IMR-90 (cell line): ENCODE data around the gene ZNF175. TPM values are rescaled to one million over a fixed set of nuclear protein-coding genes. Genes with fewer than 3 reads are reported as not detected.

ENCODE experiments used
- ATAC-seq: fragments of 200-7000 bp; cut with Tn5 transposase; 2 replicates; pipeline ENCODE4 v1.9.1; 2020; ENCODE audit warnings: low read depth, mild to moderate bottlenecking, moderate library complexity
- BruUV-seq: library from RNA; stranded (reverse); fragments of 400-500 nt; replicated peaks from 2 replicates; lab custom pipeline; 2021; lab: Mats Ljungman, UMichigan
- CTCF ChIA-PET: fragments of 300-600 bp; formaldehyde crosslinking; extraction: SDS; loops from one replicate; lab custom pipeline; 2021; ENCODE audit warnings: antibody characterized with exemption; lab: Yijun Ruan, JAX
- POLR2A ChIA-PET: fragments of 300-600 bp; sonication (Branson Sonifier 250); formaldehyde crosslinking; loops from one replicate; lab custom pipeline; 2022; ENCODE audit warnings: antibody characterized with exemption; ENCODE audit not compliant: unreplicated experiment; lab: Charles Lee
- DNase-seq: peaks from one replicate; pipeline ENCODE4 v3.0.0; 2013
- H2AFZ ChIP-seq: replicated peaks from 2 replicates; pipeline ENCODE3; 2013; ENCODE audit warnings: low read length, mild to moderate bottlenecking; ENCODE audit not compliant: poor library complexity
- H2AK5ac ChIP-seq: 2 replicates; pipeline ENCODE4 v1.6.1; 2013; ENCODE audit warnings: low read depth, low read length, inconsistent platforms
- H2AK9ac ChIP-seq: replicated peaks from 2 replicates; pipeline ENCODE3; 2013; ENCODE audit warnings: mild to moderate bottlenecking, low read depth, low read length, moderate library complexity; ENCODE audit not compliant: poor library complexity
- H2BK120ac ChIP-seq: 2 replicates; pipeline ENCODE4 v1.6.1; 2013; ENCODE audit warnings: low read depth, low read length, inconsistent platforms
- H2BK15ac ChIP-seq: 3 replicates; pipeline ENCODE4 v1.6.1; 2013; ENCODE audit warnings: low read depth, low read length, inconsistent platforms
- H2BK20ac ChIP-seq: 2 replicates; pipeline ENCODE4 v1.6.1; 2013; ENCODE audit warnings: low read depth, mild to moderate bottlenecking, inconsistent platforms, low read length, moderate library complexity
- H2BK5ac ChIP-seq: 2 replicates; pipeline ENCODE4 v1.6.1; 2013; ENCODE audit warnings: mild to moderate bottlenecking, low read depth, low read length, inconsistent platforms; ENCODE audit not compliant: poor library complexity, severe bottlenecking
- H3K14ac ChIP-seq: replicated peaks from 2 replicates; pipeline ENCODE4 v1.6.1; 2013; ENCODE audit warnings: low read depth, low read length, inconsistent platforms
- H3K18ac ChIP-seq: 2 replicates; pipeline ENCODE4 v1.6.1; 2013; ENCODE audit warnings: low read depth, low read length, control low read depth
- H3K23ac ChIP-seq: 2 replicates; pipeline ENCODE4 v1.6.1; 2013; ENCODE audit warnings: low read depth, low read length, inconsistent platforms
- H3K27ac ChIP-seq: 2 replicates; pipeline ENCODE4 v1.5.1; 2013; ENCODE audit warnings: mild to moderate bottlenecking, control low read depth, low read length; ENCODE audit not compliant: insufficient read depth
- H3K27me3 ChIP-seq: 2 replicates; pipeline ENCODE4 v1.6.1; 2013; ENCODE audit warnings: low read length; ENCODE audit not compliant: control insufficient read depth, insufficient read depth
- H3K36me3 ChIP-seq: 2 replicates; pipeline ENCODE4 v1.6.1; 2013; ENCODE audit warnings: low read length, mixed read lengths; ENCODE audit not compliant: control insufficient read depth, insufficient read depth
- H3K4ac ChIP-seq: 2 replicates; pipeline ENCODE4 v1.6.1; 2013; ENCODE audit warnings: low read depth, low read length, inconsistent platforms
- H3K4me1 ChIP-seq: 2 replicates; pipeline ENCODE4 v1.6.1; 2013; ENCODE audit warnings: low read length, mixed read lengths; ENCODE audit not compliant: control insufficient read depth, insufficient read depth
- H3K4me2 ChIP-seq: 2 replicates; pipeline ENCODE4 v1.6.1; 2013; ENCODE audit warnings: low read depth, mild to moderate bottlenecking, control low read depth, low read length, moderate library complexity
- H3K4me3 ChIP-seq: 2 replicates; pipeline ENCODE4 v1.5.1; 2013; ENCODE audit warnings: low read depth, mild to moderate bottlenecking, control low read depth, low read length, moderate library complexity; ENCODE audit not compliant: insufficient read depth
- H3K56ac ChIP-seq: 2 replicates; pipeline ENCODE4 v1.6.1; 2013; ENCODE audit warnings: low read length, inconsistent platforms; ENCODE audit not compliant: insufficient read depth; ENCODE audit errors: extremely low read depth
- H3K79me1 ChIP-seq, 2 experiments: 2 replicates each; pipeline ENCODE4 v1.6.1; 2013; ENCODE audit warnings: low read length in 2 of 2, inconsistent platforms in 1 of 2, low read depth in 1 of 2
- H3K9ac ChIP-seq: 2 replicates; pipeline ENCODE4 v1.6.1; 2013; ENCODE audit warnings: low read depth, low read length, control low read depth
- H3K9me1 ChIP-seq: 2 replicates; pipeline ENCODE4 v1.6.1; 2013; ENCODE audit warnings: low read length, inconsistent platforms; ENCODE audit not compliant: insufficient read depth
- H3K9me3 ChIP-seq: 2 replicates; pipeline ENCODE4 v1.6.1; 2013; ENCODE audit warnings: low read length; ENCODE audit not compliant: control insufficient read depth, insufficient read depth
- H4K20me1 ChIP-seq: 2 replicates; pipeline ENCODE4 v1.6.1; 2013; ENCODE audit warnings: low read length, inconsistent platforms; ENCODE audit not compliant: insufficient read depth
- H4K5ac ChIP-seq: 2 replicates; pipeline ENCODE4 v1.6.1; 2013; ENCODE audit warnings: mild to moderate bottlenecking, low read depth, low read length, control low read depth
- H4K8ac ChIP-seq, 2 experiments: 2 replicates each; pipeline ENCODE4 v1.6.1; 2013; ENCODE audit warnings: low read depth in 2 of 2, low read length in 2 of 2, control low read depth in 1 of 2, inconsistent platforms in 1 of 2
- H4K91ac ChIP-seq: 2 replicates; pipeline ENCODE4 v1.6.1; 2013; ENCODE audit warnings: low read depth, low read length, inconsistent platforms; ENCODE audit not compliant: insufficient read depth
- BHLHE40 ChIP-seq: fragments of 150-350 bp; IDR thresholded peaks from 2 replicates; pipeline ENCODE4 v1.6.1; 2016; ENCODE audit warnings: mild to moderate bottlenecking, low read depth, low read length
- NFE2L2 ChIP-seq: fragments of 150-350 bp; IDR thresholded peaks from 2 replicates; pipeline ENCODE4 v1.6.1; 2016; ENCODE audit warnings: low read depth, mild to moderate bottlenecking, low read length
- RAD21 ChIP-seq: IDR thresholded peaks from 2 replicates; pipeline ENCODE4 v1.6.1; 2012; ENCODE audit warnings: low read length, improper control_type of control experiment
- RFX5 ChIP-seq: IDR thresholded peaks from 2 replicates; pipeline ENCODE4 v1.8.0; 2012; ENCODE audit warnings: low read depth, mild to moderate bottlenecking, low read length, moderate library complexity
- SMC3 ChIP-seq: fragments of 150-350 bp; IDR thresholded peaks from 2 replicates; pipeline ENCODE4 v1.6.1; 2016; ENCODE audit warnings: low read depth, mild to moderate bottlenecking, antibody characterized with exemption, low read length, moderate library complexity
- WGBS, 2 experiments: methylation state at CpG; one replicate each; pipeline versions ENCODE4 v1.1.5 to v1.1.7; 2013; ENCODE audit warnings: missing lambda C conversion rate in 2 of 2; ENCODE audit not compliant: insufficient read length in 1 of 2; ENCODE audit errors: extremely low coverage in 2 of 2; 5-methylcytosine and 5-hydroxymethylcytosine counted together
- dilution Hi-C: fragments of 300-500 bp; cut with HindIII; formaldehyde crosslinking; loops from one replicate; pipeline ENCODE4 v1.14.3; 2018; ENCODE audit warnings: low sequenced_read_pairs; ENCODE audit not compliant: unreplicated experiment
- in situ Hi-C: fragments of 300-500 bp; cut with MboI; formaldehyde crosslinking; loops from 3 replicates; pipeline ENCODE4 v1.14.3; 2019; ENCODE audit warnings: low sequenced_read_pairs, inconsistent platforms, mixed read lengths
- intact Hi-C: fragments of 100-400 bp; cut with micrococcal nuclease; formaldehyde crosslinking; loops from 2 replicates; pipeline ENCODE4 v1.10.0; 2022
- polyA plus RNA-seq, 3 experiments: library from polyadenylated mRNA; depleted of rRNA; stranded (reverse); fragments of >200 nt; gene quantifications; 2 replicates each; pipeline ENCODE4 v1.2.3, GENCODE V29; 2012; ENCODE audit warnings: low replicate concordance in 1 of 3
- total RNA-seq: library from RNA; depleted of rRNA; stranded (reverse); fragments of >200 nt; gene quantifications from 2 replicates; pipeline ENCODE4 v1.2.3, GENCODE V29; 2012

Gene ZNF175
- total and polyA plus RNA-seq, 2 of the 4 experiments (the other 2 are of a cell fraction), result 3.6 to 8.4 TPM

- BruUV-seq, result no TSS peak
- 54% methylated on average over 4 of the region's 20 CpGs; no CpG with 5 or more reads in 1 of the 2 experiments for WGBS, 2 experiments
- POLR2A ChIA-PET, result no interaction called here
Observed at GRCh38 chr19:51550848-51551672, 20.0 kb upstream of the ZNF175 start.

More at GRCh38 chr19:51550848-51551672, 20.0 kb upstream of the ZNF175 start:
- no peak overlapping the region for H3K9ac ChIP-seq
- CTCF ChIA-PET, result no interaction called here
- no peak overlapping the region for H3K23ac ChIP-seq
- no peak overlapping the region for H3K18ac ChIP-seq
- no peak overlapping the region for H2BK20ac ChIP-seq
- no peak overlapping the region for H3K27ac ChIP-seq
- no peaks in the 10 kb centered on the region for H3K36me3 ChIP-seq
- TF ChIP-seq RFX5 (no peak), RAD21 (no peak), SMC3 (no peak), NFE2L2 (no peak), BHLHE40 (no peak)
- dilution Hi-C loops (no loop called here), in situ Hi-C loops (no loop called here), intact Hi-C loops (loop anchor here (5.0 kb wide), 1 partner anchor 129 kb away; no protein-coding TSS in a partner anchor)
- no peak for ATAC-seq
- H3K9me1 ChIP-seq, result no peaks in the 10 kb centered on the region
- no peak overlapping the region for H3K56ac ChIP-seq
- H4K5ac ChIP-seq, result no peak overlapping the region
- H4K20me1 ChIP-seq, result no peaks in the 10 kb centered on the region
- no peak overlapping the region for H2AK9ac ChIP-seq
- DNase-seq, result no peak
- H3K4me1 ChIP-seq, result no peaks in the 10 kb centered on the region
- H2BK15ac ChIP-seq, result no peak overlapping the region
- no peak overlapping the region for H2AFZ ChIP-seq
- H3K4me2 ChIP-seq, result no peak overlapping the region
- no peak overlapping the region for H2AK5ac ChIP-seq
- no peak overlapping the region for H2BK5ac ChIP-seq
- no peaks in the 10 kb centered on the region for H3K79me1 ChIP-seq
- H3K4ac ChIP-seq, result no peak overlapping the region
- H4K8ac ChIP-seq, result no peak overlapping the region
- no peak overlapping the region for H3K14ac ChIP-seq
- H3K4me3 ChIP-seq, result no peak overlapping the region
- no peak overlapping the region for H2BK120ac ChIP-seq
- H4K91ac ChIP-seq, result no peak overlapping the region
- H3K27me3 ChIP-seq, result no peaks in the 10 kb centered on the region
- peaks cover 3% of the 10 kb centered on the region; the same call in 1 of the 2 replicates for H3K9me3 ChIP-seq
